PC-9 (cell line): ENCODE measurements around the gene PLXNA1. TPM values are rescaled to one million over a fixed set of nuclear protein-coding genes. Genes with fewer than 3 reads are reported as not detected.

Experiments used
- BruUV-seq: library from RNA; stranded (reverse); fragments of 400-500 nt; replicated peaks from 2 replicates; lab custom pipeline; 2021; lab: Mats Ljungman, UMichigan
- CTCF ChIA-PET: fragments of 300-600 bp; sonication (Branson Sonifier 250); formaldehyde crosslinking; loops from one replicate; lab custom pipeline; 2022; ENCODE audit warnings: antibody characterized with exemption; lab: Charles Lee
- POLR2A ChIA-PET: fragments of 300-600 bp; sonication (Branson Sonifier 250); formaldehyde crosslinking; loops from one replicate; lab custom pipeline; 2022; ENCODE audit warnings: antibody characterized with exemption; ENCODE audit not compliant: unreplicated experiment; lab: Charles Lee
- DNase-seq, 2 experiments: peaks; one replicate each; pipeline versions ENCODE4 v3.0.0 to v3.0.0-alpha.2; 2015 to 2022; ENCODE audit warnings: mixed read lengths in 1 of 2
- H2AFZ ChIP-seq: fragments of 200-600 bp; sonication (generic); 2 replicates; pipeline ENCODE4 v1.8.1; 2017; ENCODE audit warnings: antibody characterized with exemption
- H3F3A ChIP-seq: fragments of 200-600 bp; sonication (generic); 2 replicates; pipeline ENCODE4 v1.8.1; 2017; ENCODE audit warnings: antibody characterized with exemption, mild to moderate bottlenecking, low read depth; ENCODE audit not compliant: insufficient read depth
- H3K27ac ChIP-seq: fragments of 200-600 bp; sonication (generic); 2 replicates; pipeline ENCODE4 v1.6.1; 2016; ENCODE audit warnings: mixed run types
- H3K27me3 ChIP-seq: fragments of 200-600 bp; sonication (generic); 2 replicates; pipeline ENCODE4 v1.6.1; 2016; ENCODE audit warnings: low read depth, mixed run types; ENCODE audit not compliant: insufficient read depth
- H3K36me3 ChIP-seq: fragments of 200-600 bp; sonication (generic); 2 replicates; pipeline ENCODE4 v1.6.1; 2016; ENCODE audit warnings: low read depth, mixed run types
- H3K4me1 ChIP-seq: fragments of 200-600 bp; sonication (generic); replicated peaks from 2 replicates; pipeline ENCODE4 v1.6.1; 2016; ENCODE audit warnings: mixed run types; ENCODE audit not compliant: insufficient read depth
- H3K4me2 ChIP-seq: fragments of 200-600 bp; sonication (generic); 2 replicates; pipeline ENCODE4 v1.6.1; 2017; ENCODE audit warnings: mixed run types
- H3K4me3 ChIP-seq: fragments of 200-600 bp; sonication (generic); 2 replicates; pipeline ENCODE4 v1.6.1; 2016; ENCODE audit warnings: mixed run types
- H3K79me2 ChIP-seq: fragments of 200-600 bp; sonication (generic); 2 replicates; pipeline ENCODE4 v1.6.1; 2017; ENCODE audit warnings: low read depth, mixed run types
- H3K9me2 ChIP-seq: fragments of 200-600 bp; sonication (generic); 2 replicates; pipeline ENCODE4 v1.8.1; 2017; ENCODE audit warnings: mild to moderate bottlenecking; ENCODE audit not compliant: insufficient read depth
- H3K9me3 ChIP-seq: fragments of 200-600 bp; sonication (generic); 2 replicates; pipeline ENCODE4 v1.8.1; 2016; ENCODE audit warnings: low read depth; ENCODE audit not compliant: insufficient read depth
- H4K20me1 ChIP-seq: fragments of 200-600 bp; sonication (generic); 2 replicates; pipeline ENCODE4 v1.8.1; 2017; ENCODE audit not compliant: insufficient read depth
- EZH2 ChIP-seq: fragments of 200-600 bp; sonication (generic); IDR thresholded peaks from 2 replicates; pipeline ENCODE4 v1.8.0; 2017; ENCODE audit warnings: antibody characterized with exemption, low read depth
- intact Hi-C: fragments of 100-400 bp; cut with micrococcal nuclease; formaldehyde crosslinking; loops from one replicate; pipeline ENCODE4 v1.10.0; 2022; ENCODE audit not compliant: unreplicated experiment
- total RNA-seq: library from RNA; stranded (reverse); gene quantifications from 2 replicates; pipeline ENCODE4 v1.2.3, GENCODE V29; 2021
- TF ChIP-seq, protein P1 (sequence below): fragments of 200-600 bp; sonication (generic); conservative IDR thresholded peaks from 2 replicates; pipeline ENCODE4 v1.6.1; 2017; ENCODE audit warnings: mixed run types, antibody characterized with exemption, mild to moderate bottlenecking, moderate library complexity

Gene PLXNA1
- total RNA-seq, 1 experiment from 2014 or later = 88.2 TPM

DNA sequence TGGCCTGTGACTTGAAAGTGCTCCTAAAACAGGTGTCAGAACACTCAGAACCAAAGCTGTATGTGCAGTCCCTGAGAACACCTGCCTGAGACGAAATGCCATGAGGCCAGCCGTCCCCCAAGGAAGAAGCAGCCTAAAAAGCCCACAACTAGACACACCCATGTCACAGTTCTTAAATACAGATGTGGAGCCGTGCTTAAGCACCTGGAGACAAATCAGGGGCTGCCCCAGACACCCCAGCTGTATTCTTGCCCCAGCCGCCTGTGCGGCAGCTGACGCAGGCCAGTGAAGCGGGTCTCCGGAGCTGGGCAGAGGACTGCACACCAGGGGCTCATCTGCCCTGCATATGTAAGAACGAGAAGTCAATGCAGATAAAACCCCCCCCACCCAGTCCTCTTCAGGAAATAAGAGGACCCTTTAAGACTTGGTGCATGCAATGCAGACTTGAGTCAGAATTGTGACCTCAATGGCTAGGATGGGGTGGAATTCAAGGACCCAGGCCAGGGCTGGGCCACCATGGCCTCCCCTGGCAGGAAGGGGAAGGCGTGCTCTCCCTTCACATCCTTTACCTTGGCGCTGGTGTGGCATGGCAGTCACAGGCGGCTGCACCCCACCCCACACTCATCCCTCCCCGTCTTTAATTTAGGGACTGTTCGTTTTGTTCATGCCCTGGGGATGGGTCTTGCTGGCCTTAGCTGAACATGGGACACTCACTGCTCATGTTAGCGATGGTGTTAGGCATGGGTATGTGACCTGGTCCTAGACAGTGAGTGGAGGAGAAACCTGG is 27.7 kb upstream of the PLXNA1 start:
- Histone ChIP-seq H3K27ac (no peak overlapping the region), H3K9me3 (no peaks in the 10 kb centered on the region)
- POLR2A ChIA-PET = no interaction called here

GRCh38 chr3:126956361-126956760 is 26.6 kb upstream of the PLXNA1 start:
- Histone ChIP-seq H3K4me2 (no peak overlapping the region), H4K20me1 (no peaks in the 10 kb centered on the region), H3K27ac (no peak overlapping the region), H3K9me2 (no peaks in the 10 kb centered on the region), H3F3A (peaks cover 12% of the 10 kb centered on the region; the same call in 1 of the 2 replicates), H3K27me3 (no peaks in the 10 kb centered on the region), H3K4me1 (peaks cover 19% of the 10 kb centered on the region), H3K9me3 (no peaks in the 10 kb centered on the region), H3K79me2 (no peaks in the 10 kb centered on the region), H2AFZ (no peak overlapping the region), H3K4me3 (no peak overlapping the region), H3K36me3 (no peaks in the 10 kb centered on the region)
- intact Hi-C loops = no loop called here
- no peak for TF ChIP-seq EZH2
- TF ChIP-seq, protein P1, sequence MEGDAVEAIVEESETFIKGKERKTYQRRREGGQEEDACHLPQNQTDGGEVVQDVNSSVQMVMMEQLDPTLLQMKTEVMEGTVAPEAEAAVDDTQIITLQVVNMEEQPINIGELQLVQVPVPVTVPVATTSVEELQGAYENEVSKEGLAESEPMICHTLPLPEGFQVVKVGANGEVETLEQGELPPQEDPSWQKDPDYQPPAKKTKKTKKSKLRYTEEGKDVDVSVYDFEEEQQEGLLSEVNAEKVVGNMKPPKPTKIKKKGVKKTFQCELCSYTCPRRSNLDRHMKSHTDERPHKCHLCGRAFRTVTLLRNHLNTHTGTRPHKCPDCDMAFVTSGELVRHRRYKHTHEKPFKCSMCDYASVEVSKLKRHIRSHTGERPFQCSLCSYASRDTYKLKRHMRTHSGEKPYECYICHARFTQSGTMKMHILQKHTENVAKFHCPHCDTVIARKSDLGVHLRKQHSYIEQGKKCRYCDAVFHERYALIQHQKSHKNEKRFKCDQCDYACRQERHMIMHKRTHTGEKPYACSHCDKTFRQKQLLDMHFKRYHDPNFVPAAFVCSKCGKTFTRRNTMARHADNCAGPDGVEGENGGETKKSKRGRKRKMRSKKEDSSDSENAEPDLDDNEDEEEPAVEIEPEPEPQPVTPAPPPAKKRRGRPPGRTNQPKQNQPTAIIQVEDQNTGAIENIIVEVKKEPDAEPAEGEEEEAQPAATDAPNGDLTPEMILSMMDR = no peak
- no peak for DNase-seq
- BruUV-seq = no TSS peak
- ChIA-PET POLR2A (no interaction called here), CTCF (no interaction called here)

More for the DNA sequence above, 27.7 kb upstream of the PLXNA1 start:
- H3K4me3 ChIP-seq = no peak overlapping the region
- BruUV-seq = no TSS peak
- H3K4me2 ChIP-seq = no peak overlapping the region
- H3K27me3 ChIP-seq = no peaks in the 10 kb centered on the region
- peaks cover 3% of the 10 kb centered on the region; the same call in 1 of the 2 replicates for H3F3A ChIP-seq
- CTCF ChIA-PET = no interaction called here
- DNase-seq = no peak
- no peaks in the 10 kb centered on the region for H3K9me2 ChIP-seq
- no peak overlapping the region for H2AFZ ChIP-seq
- intact Hi-C loops = no loop called here
- TF ChIP-seq, protein P1 = no peak
- peaks cover 8% of the 10 kb centered on the region for H3K4me1 ChIP-seq
- H4K20me1 ChIP-seq = no peaks in the 10 kb centered on the region
- H3K36me3 ChIP-seq = no peaks in the 10 kb centered on the region
- H3K79me2 ChIP-seq = no peaks in the 10 kb centered on the region

GRCh38 chr3:126956866-126957650 is 25.9 kb upstream of the PLXNA1 start:
- H3K79me2 ChIP-seq = no peaks in the 10 kb centered on the region
- no peak for TF ChIP-seq EZH2
- TF ChIP-seq, protein P1 = no peak
- H3K9me3 ChIP-seq = no peaks in the 10 kb centered on the region
- no peak overlapping the region for H3K4me3 ChIP-seq
- peaks cover 26% of the 10 kb centered on the region for H3K4me1 ChIP-seq
- H3F3A ChIP-seq = peaks cover 12% of the 10 kb centered on the region; the same call in 1 of the 2 replicates
- no peaks in the 10 kb centered on the region for H3K27me3 ChIP-seq
- no peak overlapping the region for H3K27ac ChIP-seq
- no peaks in the 10 kb centered on the region for H3K36me3 ChIP-seq
- H2AFZ ChIP-seq = no peak overlapping the region
- CTCF ChIA-PET = no interaction called here
- no peak for DNase-seq
- intact Hi-C loops = no loop called here
- H3K9me2 ChIP-seq = no peaks in the 10 kb centered on the region
- H3K4me2 ChIP-seq = no peak overlapping the region
- H4K20me1 ChIP-seq = no peaks in the 10 kb centered on the region
- BruUV-seq = no TSS peak
- POLR2A ChIA-PET = no interaction called here
